Neural progenitor cell (in vitro differentiated cells): ENCODE measurements around the gene RETREG3.

Experiments
- CTCF ChIP-seq: fragments of 200-600 bp; sonication (generic); IDR thresholded peaks from 2 replicates; pipeline ENCODE4 v1.5.1; 2017; ENCODE audit warnings: antibody characterized with exemption, mild to moderate bottlenecking
- EZH2 ChIP-seq: fragments of 200-600 bp; sonication (generic); IDR thresholded peaks from 2 replicates; pipeline ENCODE4 v1.6.1; 2017; ENCODE audit warnings: antibody characterized with exemption, mild to moderate bottlenecking, moderate library complexity
- EZH2phosphoT487 ChIP-seq: fragments of 200-600 bp; sonication (generic); IDR thresholded peaks from 2 replicates; pipeline ENCODE4 v1.6.1; 2017; ENCODE audit warnings: antibody characterized with exemption

- TF ChIP-seq CTCF = no peak
- no peak for TF ChIP-seq EZH2
- TF ChIP-seq EZH2phosphoT487 = no peak
Observed at GRCh38 chr17:42566215-42566882, 42.8 kb downstream of the RETREG3 start.
